Glutamatergic neuron (in vitro differentiated cells): Measurements from ENCODE around the gene CXXC5. TPM values are rescaled to one million over a fixed set of nuclear protein-coding genes. Genes with fewer than 3 reads are reported as not detected.

Experiments
- DNase-seq: peaks from one replicate; pipeline ENCODE4 v3.0.0; 2022
- H3K27ac Mint-ChIP-seq: one replicate; pipeline ENCODE4 v1.8.0; 2020; ENCODE audit warnings: mild to moderate bottlenecking, mixed read lengths, inconsistent platforms; ENCODE audit not compliant: unreplicated experiment
- H3K27me3 Mint-ChIP-seq: one replicate; pipeline ENCODE4 v1.8.0; 2020; ENCODE audit warnings: mild to moderate bottlenecking, moderate library complexity, mixed read lengths, inconsistent platforms; ENCODE audit not compliant: unreplicated experiment
- H3K36me3 Mint-ChIP-seq: one replicate; pipeline ENCODE4 v1.8.0; 2020; ENCODE audit warnings: mild to moderate bottlenecking, mixed read lengths, inconsistent platforms; ENCODE audit not compliant: unreplicated experiment
- H3K4me1 Mint-ChIP-seq: one replicate; pipeline ENCODE4 v1.8.0; 2020; ENCODE audit warnings: mild to moderate bottlenecking, low read depth, mixed read lengths, inconsistent platforms; ENCODE audit not compliant: unreplicated experiment
- H3K4me3 Mint-ChIP-seq: one replicate; pipeline ENCODE4 v1.8.0; 2020; ENCODE audit warnings: mild to moderate bottlenecking, mixed read lengths, inconsistent platforms; ENCODE audit not compliant: unreplicated experiment
- H3K9me3 Mint-ChIP-seq: one replicate; pipeline ENCODE4 v1.8.0; 2020; ENCODE audit warnings: mild to moderate bottlenecking, moderate library complexity, mixed read lengths, inconsistent platforms; ENCODE audit not compliant: unreplicated experiment
- total RNA-seq: library from RNA; stranded (reverse); fragmentation: NEBNext Ultra II Directional; extraction: Animal tissue kit (Norgen Biotek cat#: 25700); gene quantifications from one replicate; pipeline ENCODE4 v1.2.1, GENCODE V29; 2021; ENCODE audit not compliant: unreplicated experiment
- TF ChIP-seq, protein P1 (sequence below): fragments of 200-600 bp; sonication (generic); IDR thresholded peaks from one replicate; pipeline ENCODE4 v1.5.0; 2021; ENCODE audit not compliant: partially characterized antibody, unreplicated experiment

Gene CXXC5
- total RNA-seq, 1 donor from 2014 or later = 130 TPM

DNA sequence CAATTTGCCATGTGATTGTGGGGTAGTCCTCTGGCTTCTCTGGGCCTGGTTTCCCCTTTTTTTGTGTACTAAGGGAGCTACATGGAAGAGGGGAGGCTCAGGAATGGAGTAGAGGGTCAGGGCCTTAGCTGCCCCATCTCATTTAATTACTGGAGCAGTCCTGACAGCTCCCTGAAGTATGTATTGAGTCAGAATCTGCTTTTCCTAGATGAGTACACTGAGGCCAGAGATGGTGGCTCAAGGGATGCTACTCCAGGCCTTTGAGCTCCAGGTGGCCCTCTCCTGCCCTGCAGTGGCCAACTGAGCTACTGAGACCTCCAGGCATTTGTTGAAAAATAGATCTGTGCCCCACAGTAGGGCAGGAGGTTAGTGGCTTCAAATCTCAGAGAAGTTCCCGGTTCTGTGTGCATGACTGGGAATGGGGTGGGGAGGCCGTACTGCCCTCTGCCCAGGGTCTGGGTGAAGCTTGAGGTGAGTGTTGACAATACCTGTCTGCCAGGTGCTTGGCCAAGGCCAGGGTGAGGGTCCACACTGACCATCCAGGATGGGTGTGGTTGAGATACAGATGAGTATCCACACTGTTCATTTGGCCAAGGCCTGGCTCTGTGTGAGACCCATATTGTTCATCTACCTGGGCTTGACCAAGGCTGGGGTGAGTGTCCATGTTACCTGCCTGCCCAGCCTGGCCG lies 45.7 kb downstream of the CXXC5 start:
- peak overlapping the region; percentile 46 for H3K27ac Mint-ChIP-seq
- no peaks in the 10 kb centered on the region for H3K36me3 Mint-ChIP-seq
- peaks cover 20% of the 10 kb centered on the region for H3K9me3 Mint-ChIP-seq
- TF ChIP-seq, protein P1, sequence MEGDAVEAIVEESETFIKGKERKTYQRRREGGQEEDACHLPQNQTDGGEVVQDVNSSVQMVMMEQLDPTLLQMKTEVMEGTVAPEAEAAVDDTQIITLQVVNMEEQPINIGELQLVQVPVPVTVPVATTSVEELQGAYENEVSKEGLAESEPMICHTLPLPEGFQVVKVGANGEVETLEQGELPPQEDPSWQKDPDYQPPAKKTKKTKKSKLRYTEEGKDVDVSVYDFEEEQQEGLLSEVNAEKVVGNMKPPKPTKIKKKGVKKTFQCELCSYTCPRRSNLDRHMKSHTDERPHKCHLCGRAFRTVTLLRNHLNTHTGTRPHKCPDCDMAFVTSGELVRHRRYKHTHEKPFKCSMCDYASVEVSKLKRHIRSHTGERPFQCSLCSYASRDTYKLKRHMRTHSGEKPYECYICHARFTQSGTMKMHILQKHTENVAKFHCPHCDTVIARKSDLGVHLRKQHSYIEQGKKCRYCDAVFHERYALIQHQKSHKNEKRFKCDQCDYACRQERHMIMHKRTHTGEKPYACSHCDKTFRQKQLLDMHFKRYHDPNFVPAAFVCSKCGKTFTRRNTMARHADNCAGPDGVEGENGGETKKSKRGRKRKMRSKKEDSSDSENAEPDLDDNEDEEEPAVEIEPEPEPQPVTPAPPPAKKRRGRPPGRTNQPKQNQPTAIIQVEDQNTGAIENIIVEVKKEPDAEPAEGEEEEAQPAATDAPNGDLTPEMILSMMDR = no peak
- H3K4me3 Mint-ChIP-seq = no peak overlapping the region
- peaks cover 31% of the 10 kb centered on the region for H3K27me3 Mint-ChIP-seq
- H3K4me1 Mint-ChIP-seq = peaks cover 31% of the 10 kb centered on the region
- DNase-seq = no peak

DNA sequence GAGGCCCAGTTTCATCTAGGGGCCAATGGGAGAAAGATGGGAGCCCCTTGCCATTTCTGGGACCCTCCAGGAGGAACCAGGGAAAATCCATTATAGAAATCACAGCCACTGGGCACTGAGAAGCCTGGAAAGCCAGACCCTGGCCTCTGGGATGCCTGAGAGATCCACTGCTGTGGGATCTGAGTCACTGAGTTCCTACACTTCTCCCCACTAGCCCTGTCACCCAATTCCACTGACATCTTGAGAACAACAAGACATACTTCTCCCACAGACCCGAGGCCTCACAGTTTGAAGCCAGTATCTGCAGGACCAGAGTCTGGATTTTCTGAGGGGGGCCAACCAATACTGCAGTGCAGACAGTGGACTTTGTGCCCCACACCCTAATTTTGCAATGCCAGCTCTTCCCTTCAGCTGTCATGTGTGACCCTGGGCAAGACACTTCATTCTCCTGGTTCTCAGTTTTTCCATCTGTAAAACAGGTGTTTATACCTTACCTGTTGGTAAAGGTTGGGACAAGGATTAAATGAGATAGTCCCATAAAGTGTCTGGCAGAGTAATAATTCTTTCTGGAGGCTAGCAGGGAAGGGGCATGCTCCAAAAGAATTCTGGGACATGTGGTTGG lies 46.5 kb downstream of the CXXC5 start:
- H3K4me1 Mint-ChIP-seq = peaks cover 29% of the 10 kb centered on the region

GRCh38 chr5:139695178-139695573 lies 47.0 kb downstream of the CXXC5 start:
- Mint-ChIP-seq H3K4me1 (peaks cover 27% of the 10 kb centered on the region), H3K27me3 (peaks cover 31% of the 10 kb centered on the region), H3K4me3 (no peak overlapping the region), H3K9me3 (peaks cover 19% of the 10 kb centered on the region), H3K27ac (no peak overlapping the region), H3K36me3 (no peaks in the 10 kb centered on the region)
- DNase-seq = no peak
- TF ChIP-seq, protein P1 = no peak

More for the DNA sequence above, 46.5 kb downstream of the CXXC5 start:
- H3K27ac Mint-ChIP-seq = no peak overlapping the region
- H3K27me3 Mint-ChIP-seq = peaks cover 31% of the 10 kb centered on the region
- no peak overlapping the region for H3K4me3 Mint-ChIP-seq
- no peak for DNase-seq
- H3K36me3 Mint-ChIP-seq = no peaks in the 10 kb centered on the region
- peaks cover 19% of the 10 kb centered on the region for H3K9me3 Mint-ChIP-seq
- TF ChIP-seq, protein P1 = no peak

DNA sequence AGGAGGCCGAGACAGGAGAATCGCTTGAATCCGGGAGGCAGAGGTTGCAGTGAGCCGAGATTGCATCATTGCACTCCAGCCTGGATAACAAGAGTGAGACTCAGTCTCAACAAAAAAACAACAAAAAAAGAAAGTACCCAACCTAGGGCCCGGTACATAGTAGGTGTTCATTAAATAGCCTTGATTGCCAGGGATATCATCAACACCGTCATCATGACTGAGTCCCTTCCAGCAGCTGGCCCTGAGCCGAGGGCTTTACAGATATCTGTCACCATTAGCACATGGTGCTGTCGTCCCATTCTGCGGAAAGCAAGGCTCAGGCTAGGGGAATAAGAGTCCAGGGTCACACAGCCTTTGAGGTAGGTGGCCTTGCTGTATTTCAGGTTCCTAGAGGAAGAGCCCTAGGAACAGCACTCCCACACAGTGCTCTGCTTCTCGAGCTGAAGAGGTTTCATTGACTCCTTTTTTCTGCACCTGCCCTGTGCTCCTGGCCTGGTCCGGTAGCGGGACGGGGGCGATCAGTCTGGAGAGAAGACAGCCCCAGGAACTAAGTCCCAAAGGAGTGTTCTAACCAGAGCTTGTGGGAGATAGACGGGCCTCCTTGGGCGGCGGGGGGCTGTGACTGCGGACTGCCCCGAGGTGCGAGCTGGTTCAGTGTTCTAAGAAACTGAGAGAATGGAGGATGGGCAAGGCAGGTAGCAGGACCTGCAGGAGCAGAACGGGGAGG lies 48.2 kb downstream of the CXXC5 start:
- no peaks in the 10 kb centered on the region for H3K36me3 Mint-ChIP-seq
- peaks cover 21% of the 10 kb centered on the region for H3K27me3 Mint-ChIP-seq
- H3K4me3 Mint-ChIP-seq = peak overlapping the region; percentile 62
- H3K27ac Mint-ChIP-seq = no peak overlapping the region
- peaks cover 15% of the 10 kb centered on the region for H3K9me3 Mint-ChIP-seq
- TF ChIP-seq, protein P1 = no peak
- DNase-seq = no peak
- H3K4me1 Mint-ChIP-seq = peaks cover 20% of the 10 kb centered on the region
